Muscle layer of colon (tissue), 2 donors: ENCODE data around the gene ZNF292.
"Not testable (repeated sequence)": the region's sequence is repeated elsewhere in the genome, so short reads cannot be mapped to it uniquely, and the experiment has no call there.

Experiments
- H3K27ac ChIP-seq: one replicate; pipeline ENCODE4 v1.7.0; 2013; ENCODE audit warnings: low read depth, mild to moderate bottlenecking, low read length, moderate library complexity
- H3K27me3 ChIP-seq, 2 donors: one replicate each; pipeline ENCODE4 v1.7.0; 2013; ENCODE audit warnings: low read length in 2 of 2, mild to moderate bottlenecking in 2 of 2; ENCODE audit not compliant: insufficient read depth in 2 of 2, control insufficient read depth in 1 of 2
- H3K36me3 ChIP-seq: one replicate; pipeline ENCODE4 v1.7.0; 2013; ENCODE audit warnings: mild to moderate bottlenecking, low read length; ENCODE audit not compliant: insufficient read depth
- H3K4me1 ChIP-seq: one replicate; pipeline ENCODE4 v1.7.0; 2013; ENCODE audit warnings: mild to moderate bottlenecking, low read length; ENCODE audit not compliant: insufficient read depth
- H3K4me3 ChIP-seq, 2 donors: one replicate each; pipeline ENCODE4 v1.7.0; 2013; ENCODE audit warnings: low read length in 2 of 2, low read depth in 1 of 2, mild to moderate bottlenecking in 1 of 2, moderate library complexity in 1 of 2
- H3K9ac ChIP-seq: one replicate; pipeline ENCODE4 v1.7.0; 2013; ENCODE audit warnings: low read length
- H3K9me3 ChIP-seq: one replicate; pipeline ENCODE4 v1.7.0; 2013; ENCODE audit warnings: mild to moderate bottlenecking, low read length
- donor health status: abdominal sarcoma.
- donor health status: Adenocarcinoma of cecum.

ZNF292 gene

GRCh38 chr6:87196275-87196842 is 41.0 kb downstream of the ZNF292 start:
- no peaks in the 10 kb centered on the region for H3K36me3 ChIP-seq
- H3K9me3 ChIP-seq = no peaks in the 10 kb centered on the region
- H3K4me3 ChIP-seq = no peak overlapping the region
- peaks cover 20% of the 10 kb centered on the region for H3K4me1 ChIP-seq
- H3K27me3 ChIP-seq = no peaks in the 10 kb centered on the region
- H3K9ac ChIP-seq = no peak overlapping the region
- no peak overlapping the region for H3K27ac ChIP-seq

GRCh38 chr6:87197547-87197946 is 42.2 kb downstream of the ZNF292 start:
- Histone ChIP-seq H3K36me3 (no peaks in the 10 kb centered on the region), H3K4me1 (peaks cover 20% of the 10 kb centered on the region), H3K4me3 (no peak overlapping the region), H3K27me3 (no peaks in the 10 kb centered on the region), H3K9me3 (no peaks in the 10 kb centered on the region), H3K9ac (no peak overlapping the region), H3K27ac (no peak overlapping the region)

- not testable (repeated sequence) for H3K9ac ChIP-seq, H3K4me3 ChIP-seq, H3K27me3 ChIP-seq, H3K9me3 ChIP-seq, H3K27ac ChIP-seq, H3K36me3 ChIP-seq
- peaks cover 20% of the 10 kb centered on the region for H3K4me1 ChIP-seq
Observed at GRCh38 chr6:87198022-87198810, 42.9 kb downstream of the ZNF292 start.

- H3K9ac ChIP-seq = no peak overlapping the region
- peaks cover 20% of the 10 kb centered on the region for H3K4me1 ChIP-seq
- H3K4me3 ChIP-seq = no peak overlapping the region
- H3K36me3 ChIP-seq = no peaks in the 10 kb centered on the region
- no peaks in the 10 kb centered on the region for H3K9me3 ChIP-seq
- no peak overlapping the region for H3K27ac ChIP-seq
- no peaks in the 10 kb centered on the region for H3K27me3 ChIP-seq
Observed at GRCh38 chr6:87199787-87200186, 44.4 kb downstream of the ZNF292 start.

- Histone ChIP-seq H3K4me1 (peaks cover 20% of the 10 kb centered on the region), H3K9me3 (no peaks in the 10 kb centered on the region), H3K4me3 (no peak overlapping the region), H3K27me3 (no peaks in the 10 kb centered on the region), H3K36me3 (no peaks in the 10 kb centered on the region), H3K9ac (no peak overlapping the region), H3K27ac (no peak overlapping the region)
Observed at GRCh38 chr6:87200469-87201175, 45.3 kb downstream of the ZNF292 start.

- no peaks in the 10 kb centered on the region for H3K9me3 ChIP-seq
- peaks cover 18% of the 10 kb centered on the region for H3K4me1 ChIP-seq
- H3K36me3 ChIP-seq = no peaks in the 10 kb centered on the region
- H3K4me3 ChIP-seq = no peak overlapping the region
- H3K27ac ChIP-seq = no peak overlapping the region
- no peak overlapping the region for H3K9ac ChIP-seq
- no peaks in the 10 kb centered on the region for H3K27me3 ChIP-seq
Observed at GRCh38 chr6:87203448-87204023, 48.2 kb downstream of the ZNF292 start.

GRCh38 chr6:87209812-87210211 is 54.4 kb downstream of the ZNF292 start:
- Histone ChIP-seq H3K27me3 (no peaks in the 10 kb centered on the region), H3K9me3 (no peaks in the 10 kb centered on the region), H3K36me3 (no peaks in the 10 kb centered on the region), H3K9ac (no peak overlapping the region), H3K27ac (no peak overlapping the region), H3K4me1 (peaks cover 36% of the 10 kb centered on the region), H3K4me3 (no peak overlapping the region)

- Histone ChIP-seq H3K9ac (no peak overlapping the region), H3K4me3 (no peak overlapping the region), H3K27ac (no peak overlapping the region), H3K36me3 (no peaks in the 10 kb centered on the region), H3K9me3 (no peaks in the 10 kb centered on the region), H3K27me3 (no peaks in the 10 kb centered on the region), H3K4me1 (peaks cover 37% of the 10 kb centered on the region)
Observed at GRCh38 chr6:87210979-87211378, 55.6 kb downstream of the ZNF292 start.

- Histone ChIP-seq H3K36me3 (peaks cover 11% of the 10 kb centered on the region), H3K4me3 (no peak overlapping the region), H3K27me3 (no peaks in the 10 kb centered on the region), H3K9ac (no peak overlapping the region), H3K27ac (no peak overlapping the region), H3K9me3 (no peaks in the 10 kb centered on the region), H3K4me1 (peaks cover 37% of the 10 kb centered on the region)
Observed at GRCh38 chr6:87212596-87212995, 57.2 kb downstream of the ZNF292 start.

- Histone ChIP-seq H3K27ac (no peak overlapping the region), H3K4me3 (no peak overlapping the region)
Observed at GRCh38 chr6:87213364-87213763, 58.0 kb downstream of the ZNF292 start.

GRCh38 chr6:87214831-87215230 is 59.5 kb downstream of the ZNF292 start:
- Histone ChIP-seq H3K27ac (no peak overlapping the region), H3K27me3 (no peaks in the 10 kb centered on the region), H3K36me3 (peaks cover 11% of the 10 kb centered on the region)

More at GRCh38 chr6:87213364-87213763, 58.0 kb downstream of the ZNF292 start:
- no peaks in the 10 kb centered on the region for H3K9me3 ChIP-seq
- peaks cover 36% of the 10 kb centered on the region for H3K4me1 ChIP-seq
- H3K9ac ChIP-seq = no peak overlapping the region
- no peaks in the 10 kb centered on the region for H3K27me3 ChIP-seq
- peaks cover 11% of the 10 kb centered on the region for H3K36me3 ChIP-seq

More at GRCh38 chr6:87214831-87215230, 59.5 kb downstream of the ZNF292 start:
- H3K4me3 ChIP-seq = no peak overlapping the region
- no peak overlapping the region for H3K9ac ChIP-seq
- H3K4me1 ChIP-seq = peaks cover 26% of the 10 kb centered on the region
- H3K9me3 ChIP-seq = no peaks in the 10 kb centered on the region
